SK-N-SH treated with all-trans-retinoic acid at 6 μM for 48 hours (cell line): ENCODE data around the gene MLANA.

Experiments used
- CREB5 ChIP-seq: fragments of 250-450 bp; sonication (Bioruptor Pico); IDR thresholded peaks from 2 replicates; pipeline ENCODE4 v1.5.1; 2020; ENCODE audit warnings: low read depth, mild to moderate bottlenecking, moderate library complexity
- ESRRG ChIP-seq: fragments of 250-450 bp; sonication (Bioruptor Pico); IDR thresholded peaks from 2 replicates; pipeline ENCODE4 v1.6.1; 2021; ENCODE audit warnings: mild to moderate bottlenecking
- GLIS3 ChIP-seq: fragments of 250-450 bp; sonication (Bioruptor Pico); IDR thresholded peaks from 2 replicates; pipeline ENCODE4 v1.5.0; 2020; ENCODE audit warnings: mild to moderate bottlenecking, moderate library complexity
- PATZ1 ChIP-seq: fragments of 250-450 bp; sonication (Bioruptor Pico); IDR thresholded peaks from 2 replicates; pipeline ENCODE4 v1.8.0; 2020; ENCODE audit warnings: mild to moderate bottlenecking, moderate library complexity, borderline replicate concordance
- PPARA ChIP-seq: fragments of 250-450 bp; sonication (Bioruptor Pico); IDR thresholded peaks from 2 replicates; pipeline ENCODE4 v1.5.0; 2020; ENCODE audit warnings: mild to moderate bottlenecking, borderline replicate concordance
- TCF4 ChIP-seq: fragments of 250-450 bp; sonication (Bioruptor Pico); IDR thresholded peaks from 2 replicates; pipeline ENCODE4 v1.8.0; 2021; ENCODE audit warnings: mild to moderate bottlenecking, moderate library complexity, borderline replicate concordance
- ZNF70 ChIP-seq: fragments of 450-650 bp; formaldehyde crosslinking; IDR thresholded peaks from 2 replicates; pipeline ENCODE4 v1.5.0; 2020; ENCODE audit warnings: mild to moderate bottlenecking, moderate library complexity

- TF ChIP-seq CREB5 = no peak
- TF ChIP-seq ESRRG (CRISPR knock-in tag) = no peak
- no peak for TF ChIP-seq GLIS3 (CRISPR knock-in tag)
- no peak for TF ChIP-seq TCF4 (CRISPR knock-in tag)
- no peak for TF ChIP-seq PPARA (CRISPR knock-in tag)
- no peak for TF ChIP-seq ZNF70 (CRISPR knock-in tag)
- no peak for TF ChIP-seq PATZ1 (CRISPR knock-in tag)
Observed at GRCh38 chr9:5869315-5870019, 21.2 kb upstream of the MLANA start.
